Activated CD8-positive, alpha-beta memory T cell treated with anti-CD3 and anti-CD28 coated beads for 36 hours (primary cell): ENCODE results near the gene CEP85. TPM values are rescaled to one million over a fixed set of nuclear protein-coding genes. Genes with fewer than 3 reads are reported as not detected.

Experiments used
- CTCF ChIA-PET: fragments of 350-600 bp; sonication (Branson Sonifier 250); formaldehyde crosslinking; loops from one replicate; lab custom pipeline; 2021; ENCODE audit warnings: antibody characterized with exemption; lab: Charles Lee
- POLR2A ChIA-PET: fragments of 350-600 bp; sonication (Branson Sonifier 250); formaldehyde crosslinking; loops from one replicate; lab custom pipeline; 2021; ENCODE audit warnings: antibody characterized with exemption; lab: Charles Lee
- total RNA-seq, 2 experiments: library from RNA; stranded (reverse); gene quantifications; one replicate each; pipeline ENCODE4 v1.2.3, GENCODE V29; 2021

Gene CEP85
- total RNA-seq, 2 experiments from 2014 or later, result 32.5 to 33.6 TPM

DNA sequence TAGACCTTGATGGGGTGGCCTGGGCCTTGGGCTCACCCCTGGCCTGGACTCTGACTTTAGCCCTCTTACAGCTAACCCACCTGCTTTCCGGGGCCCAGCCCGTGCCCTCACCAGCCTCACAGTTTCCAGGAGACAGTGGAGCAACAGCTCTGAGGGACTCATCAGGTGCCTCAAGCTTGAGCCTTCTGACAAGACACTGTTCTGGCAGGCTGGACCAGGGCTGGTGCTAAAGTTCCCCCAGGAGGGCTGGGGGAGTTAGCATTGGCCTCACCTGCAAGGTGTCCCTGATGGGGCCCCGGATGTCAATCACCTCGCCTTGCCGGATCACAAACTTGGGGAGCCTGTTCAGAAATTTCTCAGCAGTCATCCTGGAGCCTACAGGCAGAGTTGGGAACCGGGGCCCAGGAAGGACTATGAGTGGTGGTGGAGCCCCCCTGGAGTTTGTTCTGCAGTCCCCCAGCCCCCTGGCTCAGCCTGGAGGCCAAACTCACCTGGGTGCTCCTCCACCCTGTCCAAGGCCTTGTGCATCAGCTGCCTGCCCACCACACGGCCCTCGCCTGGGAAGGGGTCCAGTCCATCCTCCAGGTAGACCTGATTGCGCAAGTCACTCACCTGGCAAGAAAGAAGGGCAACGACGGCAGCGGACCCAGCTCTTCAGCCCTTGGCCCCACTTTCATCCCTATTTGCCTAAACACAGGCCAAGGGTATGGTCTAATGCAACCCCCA lies 50.0 kb downstream of the CEP85 start:
- CTCF ChIA-PET, result interaction anchor here (0.5 to 9.0 kb wide), 13 partner anchors 8 to 1086 kb away, joined by 3 to 141 read pairs (median 7); partner anchors contain the start of genes CD52, CEP85, UBXN11 and ZNF593
- POLR2A ChIA-PET, result interaction anchor here (0.9 to 5.8 kb wide), 2 partner anchors 8 to 35 kb away, joined by 3 to 57 read pairs; partner anchors contain the start of gene CD52

DNA sequence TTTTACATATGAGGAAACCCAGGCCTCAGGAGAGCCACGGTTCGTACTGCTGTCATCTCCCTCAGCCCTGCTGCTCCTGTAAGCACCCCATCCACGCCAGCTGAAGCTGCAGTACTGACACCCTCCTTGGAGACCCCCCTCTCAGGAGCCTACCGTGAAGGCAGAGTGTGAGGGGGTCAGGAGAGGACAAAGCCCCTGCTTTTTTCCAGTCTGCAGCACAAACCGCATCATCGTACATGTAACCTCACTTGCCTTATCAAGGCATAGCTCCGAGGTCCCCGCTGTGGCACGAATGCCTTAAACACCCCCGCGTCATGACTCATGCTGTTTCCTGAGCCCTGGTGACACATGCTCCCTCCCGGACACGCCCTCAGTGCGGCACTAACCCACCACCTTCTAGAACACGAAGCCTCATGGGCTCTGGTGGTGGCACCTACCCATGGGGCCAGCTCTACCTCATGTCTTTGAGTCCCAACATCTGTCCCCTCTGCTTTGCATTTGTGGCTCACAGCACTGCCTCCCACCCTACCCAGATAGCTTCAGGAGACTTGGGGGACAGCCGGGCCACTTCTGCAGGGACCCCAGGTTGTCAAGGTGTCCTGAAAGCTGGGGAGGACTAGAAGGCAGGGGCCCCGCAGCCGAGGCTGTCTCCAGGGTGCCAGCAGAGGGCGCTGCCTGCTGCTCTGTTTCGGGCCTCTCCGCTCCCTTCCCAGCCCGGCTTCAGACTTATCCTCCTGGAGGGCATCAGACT lies 50.8 kb downstream of the CEP85 start:
- ChIA-PET CTCF (interaction anchor here (0.5 to 9.0 kb wide), 15 partner anchors 9 to 1085 kb away, joined by 3 to 141 read pairs (median 6); partner anchors contain the start of genes CD52, CEP85, UBXN11 and ZNF593), POLR2A (interaction anchor here (0.6 to 5.8 kb wide), 4 partner anchors 8 to 1854 kb away, joined by 3 to 57 read pairs (median 4); partner anchors contain the start of gene CD52)

DNA sequence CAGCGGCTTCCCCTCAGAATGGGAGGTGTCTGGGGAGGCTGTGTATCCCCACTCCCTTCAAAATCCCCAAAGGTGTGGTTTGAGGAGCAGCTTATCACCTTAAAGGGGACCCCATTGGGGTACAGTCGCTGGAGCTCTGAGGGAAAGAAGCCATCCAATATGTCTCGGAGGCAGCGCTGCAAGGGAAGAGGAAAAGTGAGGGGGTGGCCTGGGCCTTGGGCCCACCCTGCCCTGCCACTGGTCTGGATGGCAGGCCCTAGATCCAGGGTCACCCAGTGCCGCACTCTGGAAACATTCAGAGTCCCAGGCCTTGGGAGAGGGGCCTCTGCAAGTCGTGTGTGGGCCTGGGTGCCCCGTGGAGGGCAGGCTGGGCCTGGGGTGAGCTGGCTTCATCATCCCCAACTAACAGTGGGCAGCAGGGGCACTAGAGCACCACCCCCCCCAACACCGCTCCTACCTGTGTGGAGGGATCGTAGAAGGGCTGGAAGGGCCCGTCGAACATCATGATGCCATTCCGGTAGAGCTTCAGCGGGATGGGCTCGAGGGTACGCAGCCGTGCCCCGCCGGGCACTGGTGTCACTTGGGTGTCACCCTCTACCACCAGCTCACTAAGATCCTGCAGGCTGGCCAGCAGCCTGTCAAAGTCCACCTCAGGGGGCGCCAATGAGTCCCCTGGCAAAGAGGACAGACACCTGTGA lies 51.5 kb downstream of the CEP85 start:
- ChIA-PET CTCF (interaction anchor here (1.0 to 9.0 kb wide), 13 partner anchors 9 to 132 kb away, joined by 3 to 141 read pairs (median 7); partner anchors contain the start of genes CD52, CEP85, UBXN11 and ZNF593), POLR2A (interaction anchor here (5.8 kb wide), 1 partner anchor 33 kb away, joined by 57 read pairs; the partner anchor contains the start of gene CD52)

DNA sequence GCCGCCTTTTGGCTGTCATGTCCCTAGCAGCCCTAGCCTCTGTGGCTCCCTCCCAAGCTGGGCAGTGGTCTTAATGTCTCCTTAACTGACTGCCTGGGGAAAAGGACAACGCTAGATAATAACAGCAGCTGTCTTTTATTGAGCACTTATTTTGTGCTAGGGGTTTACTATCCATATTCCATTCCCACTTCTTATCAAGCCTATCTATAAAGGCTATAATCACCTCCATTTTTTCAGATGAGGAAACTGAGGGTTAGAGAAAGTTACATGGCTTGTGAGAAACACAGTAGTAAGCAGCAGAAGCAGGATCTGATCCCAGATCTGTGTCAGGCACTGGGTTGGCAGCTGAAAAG lies 52.0 kb downstream of the CEP85 start:
- ChIA-PET POLR2A (interaction anchor here (5.8 kb wide), 1 partner anchor 33 kb away, joined by 57 read pairs; the partner anchor contains the start of gene CD52), CTCF (interaction anchor here (0.5 to 9.0 kb wide), 7 partner anchors 10 to 130 kb away, joined by 3 to 141 read pairs (median 7); partner anchors contain the start of genes CD52, CEP85 and UBXN11)

DNA sequence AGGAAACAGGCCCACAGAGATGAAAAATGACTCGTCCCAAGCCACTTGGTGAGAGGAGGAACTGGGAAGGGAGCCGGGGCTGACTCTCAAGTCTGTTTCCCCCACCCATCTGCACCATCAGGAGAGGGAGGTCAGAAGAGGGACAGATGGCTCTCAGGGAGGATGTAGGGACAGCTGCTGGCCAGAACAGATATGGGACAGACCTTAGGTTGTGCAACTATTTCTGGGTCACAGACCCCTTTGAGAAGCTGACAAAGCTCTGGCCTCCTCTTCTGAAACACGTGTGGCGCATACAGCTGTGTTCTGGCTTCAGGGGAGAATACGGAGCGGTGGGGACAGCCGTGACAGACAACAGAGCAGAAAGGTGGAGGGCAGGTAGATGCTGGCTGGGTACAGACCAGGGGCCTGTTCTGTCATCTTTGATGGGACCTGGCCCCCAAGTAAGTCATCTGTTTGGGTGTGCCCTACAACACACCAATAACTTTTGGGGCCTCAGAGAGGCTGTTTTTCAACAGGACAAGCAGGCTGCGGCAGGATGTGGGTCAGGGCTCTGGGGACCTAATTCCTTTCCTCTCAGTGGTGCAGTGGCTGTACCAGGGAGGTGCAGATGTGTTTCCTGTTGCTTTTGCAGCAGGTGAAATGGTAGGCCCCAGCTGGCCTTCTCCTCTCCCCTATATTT lies 53.2 kb downstream of the CEP85 start:
- ChIA-PET POLR2A (interaction anchor here (0.6 to 5.8 kb wide), 2 partner anchors 32 to 457 kb away, joined by 3 to 57 read pairs; partner anchors contain the start of gene CD52), CTCF (interaction anchor here (0.8 to 9.0 kb wide), 5 partner anchors 8 to 53 kb away, joined by 3 to 141 read pairs (median 18); partner anchors contain the start of genes CD52, CEP85 and SH3BGRL3)

DNA sequence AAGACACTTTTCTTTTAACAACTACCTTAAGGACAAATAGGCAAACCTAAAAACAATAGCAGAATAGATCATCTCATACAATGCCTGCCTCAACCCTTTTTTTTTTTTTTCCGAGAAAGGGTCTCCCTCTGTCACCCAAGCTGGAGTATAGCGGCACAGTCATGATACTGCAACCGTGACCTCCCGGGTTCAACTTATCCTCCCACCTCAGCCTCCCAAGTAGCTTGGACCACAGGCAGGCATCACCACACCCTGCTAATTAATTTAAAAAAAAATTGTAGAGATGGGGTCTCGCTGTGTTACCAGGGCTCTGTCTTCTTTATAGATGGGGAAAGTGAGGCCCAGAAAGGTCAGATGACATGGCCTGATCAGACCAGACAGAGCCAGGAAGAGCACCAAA lies 53.8 kb downstream of the CEP85 start:
- ChIA-PET CTCF (interaction anchor here (0.8 to 9.0 kb wide), 11 partner anchors 8 to 161 kb away, joined by 3 to 141 read pairs (median 8); partner anchors contain the start of genes CD52, CEP85 and SH3BGRL3), POLR2A (interaction anchor here (1.0 to 5.8 kb wide), 4 partner anchors 8 to 390 kb away, joined by 3 to 57 read pairs (median 18); partner anchors contain the start of genes CD52, SH3BGRL3 and UBXN11)

DNA sequence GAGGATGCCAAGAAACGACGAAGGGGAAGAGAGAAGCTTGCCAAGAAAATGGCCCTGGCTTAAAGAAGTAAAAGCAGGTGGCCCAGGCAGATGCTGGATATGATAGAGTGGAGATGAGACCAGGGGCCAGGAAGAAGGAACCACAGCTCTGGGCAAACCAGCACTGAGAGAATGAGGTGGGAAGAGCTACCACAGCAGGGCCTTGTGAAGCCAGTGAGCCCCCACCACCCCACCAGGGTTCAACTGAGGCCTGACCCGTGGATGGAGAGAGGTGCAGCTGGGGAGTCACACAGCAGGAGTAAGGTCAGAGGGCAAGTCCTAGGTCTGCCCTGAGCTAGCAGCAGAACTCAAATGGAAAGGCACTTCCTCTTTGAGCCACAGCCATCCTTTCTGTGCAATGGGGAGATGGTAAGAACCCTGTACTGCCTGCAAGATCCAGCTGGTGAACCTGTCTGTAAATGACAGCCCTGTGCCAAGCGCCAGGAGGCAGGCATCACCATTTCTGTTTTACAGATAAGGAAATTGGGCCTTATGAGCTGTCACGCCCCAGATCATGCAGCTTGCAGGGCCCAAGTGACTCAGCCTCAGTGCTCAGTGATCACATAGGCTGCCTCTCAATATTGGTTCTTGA lies 54.4 kb downstream of the CEP85 start:
- POLR2A ChIA-PET, result interaction anchor here (0.6 to 5.8 kb wide), 6 partner anchors 8 to 434 kb away, joined by 3 to 57 read pairs (median 10); partner anchors contain the start of genes CD52, SH3BGRL3 and UBXN11
- CTCF ChIA-PET, result interaction anchor here (0.8 to 9.0 kb wide), 16 partner anchors 9 to 212 kb away, joined by 3 to 141 read pairs (median 6); partner anchors contain the start of genes CD52, CEP85, SH3BGRL3 and ZNF593

DNA sequence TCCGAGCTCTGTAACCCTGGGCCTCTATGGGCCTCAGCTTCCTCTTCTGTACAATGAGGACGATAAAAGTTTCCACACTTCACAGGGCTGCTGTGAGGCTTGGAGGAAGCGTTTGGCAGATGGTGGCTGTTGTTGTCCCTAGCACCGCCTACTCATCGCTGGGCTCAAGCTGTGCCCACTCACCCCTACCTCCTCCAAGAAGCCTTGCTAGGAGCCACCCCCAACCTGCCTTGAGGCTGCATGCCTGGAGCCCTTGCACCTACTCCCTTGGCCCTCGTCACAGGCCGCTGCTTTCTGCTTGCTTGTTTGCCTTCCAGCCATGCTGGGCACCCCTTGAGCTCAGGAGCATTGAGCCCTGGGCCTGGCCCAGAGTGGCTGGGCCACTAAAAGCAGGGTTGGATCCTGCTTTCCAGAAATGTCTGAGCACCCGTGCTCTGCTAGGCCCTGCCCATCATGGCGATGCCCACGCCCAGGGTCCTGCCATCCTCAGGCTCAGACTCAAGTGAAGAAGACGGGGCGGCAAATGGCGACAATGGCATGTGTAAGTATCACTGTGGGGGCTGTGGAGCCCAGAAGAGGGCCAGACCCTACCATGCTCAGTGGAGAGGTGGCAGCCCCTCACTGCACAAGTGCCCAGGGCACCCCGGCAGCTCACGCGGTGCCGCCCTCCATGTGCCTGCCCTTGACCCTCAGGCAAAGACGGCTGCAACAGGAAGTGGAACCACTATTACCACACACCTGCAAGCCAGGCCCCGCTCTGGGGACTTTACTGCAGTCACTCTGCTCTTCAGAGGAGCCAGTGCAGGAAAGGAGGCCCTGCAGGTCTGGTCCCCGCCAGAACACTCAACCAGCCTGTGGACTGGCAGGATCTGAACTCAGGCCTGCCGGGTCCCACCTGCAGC lies 55.4 kb downstream of the CEP85 start:
- POLR2A ChIA-PET, result interaction anchor here (0.5 to 5.8 kb wide), 6 partner anchors 9 to 33 kb away, joined by 4 to 57 read pairs (median 10); partner anchors contain the start of genes CD52, SH3BGRL3 and UBXN11
- CTCF ChIA-PET, result interaction anchor here (0.6 to 9.0 kb wide), 17 partner anchors 9 to 211 kb away, joined by 3 to 141 read pairs (median 6); partner anchors contain the start of genes CD52, CEP85, SH3BGRL3 and ZNF593

DNA sequence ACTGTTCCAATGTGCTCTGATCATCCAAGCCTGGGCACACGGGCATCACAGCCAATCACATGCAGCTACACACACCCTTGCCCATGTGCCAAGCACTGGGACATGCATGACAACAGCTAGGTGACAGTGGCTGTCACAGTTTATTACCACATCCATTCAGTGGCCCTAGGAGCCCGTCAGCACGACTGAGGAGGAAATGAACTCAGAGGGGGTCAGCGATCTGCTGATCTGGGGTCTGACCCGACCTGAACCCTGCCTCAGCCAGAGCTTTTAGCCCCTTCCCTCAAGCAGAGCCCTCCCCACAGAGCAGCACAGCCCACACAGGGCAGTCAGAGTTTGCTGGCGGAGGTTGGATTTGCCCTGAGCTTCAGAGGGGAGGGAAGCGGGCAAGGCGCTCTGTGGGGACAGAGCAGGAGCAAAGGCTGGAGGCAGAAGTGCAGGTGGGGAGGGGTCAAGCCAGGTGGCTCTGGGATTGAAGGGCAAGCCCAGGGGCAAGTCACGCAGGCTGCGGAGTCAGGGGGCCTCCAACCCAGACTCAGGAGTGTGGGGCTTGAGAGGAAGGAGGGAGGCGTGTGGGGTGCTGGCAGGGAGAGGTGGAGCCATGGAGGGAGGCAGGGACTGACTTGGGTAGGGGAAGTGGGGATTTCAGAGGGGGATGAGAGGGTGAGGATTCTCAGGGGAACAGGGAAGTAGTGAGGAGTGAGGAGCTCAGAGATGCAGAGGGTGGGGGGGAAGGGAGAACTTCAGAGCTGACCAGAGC lies 56.3 kb downstream of the CEP85 start:
- CTCF ChIA-PET, result interaction anchor here (0.8 to 9.0 kb wide), 7 partner anchors 11 to 88 kb away, joined by 3 to 141 read pairs (median 7); partner anchors contain the start of genes CD52 and SH3BGRL3
- POLR2A ChIA-PET, result interaction anchor here (1.2 to 2.4 kb wide), 3 partner anchors 10 to 28 kb away, joined by 3 to 17 read pairs (median 5); partner anchors contain the start of genes CD52 and SH3BGRL3

DNA sequence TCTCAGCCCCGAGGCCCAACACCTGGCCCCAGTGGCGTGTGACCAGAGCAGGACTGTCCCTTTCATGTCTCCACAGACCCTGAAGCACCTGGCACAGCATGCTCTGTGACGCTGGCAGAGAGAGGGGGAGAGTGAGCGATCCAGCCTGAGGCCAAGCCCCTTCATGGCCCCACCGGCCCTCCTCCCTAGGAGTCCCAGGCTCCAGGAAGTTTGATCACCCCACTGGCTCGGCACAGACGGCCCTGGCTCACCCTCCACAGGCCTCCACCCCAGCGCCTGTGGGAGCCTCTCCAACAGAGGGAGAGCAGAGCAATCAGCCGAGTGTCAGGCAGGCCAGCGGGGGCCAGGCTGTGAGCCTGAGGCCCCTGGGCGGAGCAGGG lies 56.9 kb downstream of the CEP85 start:
- ChIA-PET POLR2A (interaction anchor here (1.2 to 1.5 kb wide), 2 partner anchors 11 to 27 kb away, joined by 3 to 5 read pairs; partner anchors contain the start of gene CD52), CTCF (interaction anchor here (0.8 to 9.0 kb wide), 5 partner anchors 10 to 56 kb away, joined by 3 to 141 read pairs (median 5); partner anchors contain the start of gene CD52)

DNA sequence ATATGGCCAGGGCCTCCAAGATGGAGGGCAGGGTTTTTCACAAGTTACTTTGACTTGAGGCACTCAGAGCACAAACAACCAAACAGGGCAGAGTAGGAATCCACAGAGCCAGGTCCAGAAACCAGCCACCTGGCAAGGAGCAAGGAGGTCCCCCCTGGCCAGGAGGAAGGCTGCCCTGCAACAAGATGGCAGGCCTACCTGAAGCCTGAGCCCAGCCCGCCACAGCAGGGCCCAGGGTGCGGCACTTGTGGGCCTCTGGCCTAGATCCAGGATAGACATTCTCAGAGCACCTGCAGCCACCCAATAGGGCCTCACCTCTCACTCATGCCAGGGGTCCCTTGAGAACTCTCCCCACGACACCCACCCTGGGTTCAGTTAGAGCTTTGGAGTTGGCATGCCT lies 57.4 kb downstream of the CEP85 start:
- POLR2A ChIA-PET, result interaction anchor here (1.5 kb wide), 1 partner anchor 11 kb away, joined by 3 read pairs; no protein-coding TSS in a partner anchor
- CTCF ChIA-PET, result interaction anchor here (1.0 to 9.0 kb wide), 3 partner anchors 10 to 57 kb away, joined by 3 to 141 read pairs (median 5); partner anchors contain the start of gene CD52

DNA sequence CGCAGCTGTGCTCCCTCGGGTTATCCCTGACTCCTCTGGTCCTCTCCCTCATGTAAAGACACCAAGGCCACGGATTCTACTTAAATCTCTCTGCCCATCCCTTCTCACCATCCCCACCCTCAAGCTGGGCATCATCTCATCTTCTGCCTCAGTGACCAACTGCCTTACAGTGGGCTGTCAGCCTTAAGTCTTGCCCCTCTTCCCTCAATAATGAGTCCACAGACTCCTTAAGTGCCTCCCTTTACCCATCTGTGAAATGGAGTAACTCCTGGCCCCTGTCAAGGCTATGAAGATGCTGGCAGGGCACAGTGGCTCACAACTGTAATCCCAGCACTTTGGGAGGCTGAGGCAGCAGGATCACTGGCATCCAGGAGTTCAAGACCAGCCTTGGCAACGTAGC lies 57.9 kb downstream of the CEP85 start:
- CTCF ChIA-PET, result interaction anchor here (1.6 kb wide), 1 partner anchor 25 kb away, joined by 6 read pairs; no protein-coding TSS in a partner anchor

DNA sequence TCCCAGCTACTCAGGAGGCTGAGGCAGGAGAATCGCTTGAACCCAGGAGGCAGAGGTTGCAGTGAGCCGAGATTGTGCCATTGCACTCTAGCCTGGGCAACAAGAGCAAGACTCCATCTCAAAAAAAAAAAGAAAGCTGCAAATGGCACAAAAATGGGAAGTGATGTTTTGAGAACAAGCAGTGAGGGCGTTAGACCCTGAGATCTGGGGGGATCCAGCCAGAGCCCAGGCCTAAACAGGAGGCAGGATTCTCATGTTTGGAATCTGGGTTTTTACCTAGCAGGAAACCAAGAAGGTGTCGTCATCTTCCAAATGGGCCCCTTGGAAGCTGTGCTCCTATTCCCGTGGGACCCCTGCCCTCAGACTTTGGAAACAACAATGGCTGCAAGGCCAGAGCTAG lies 58.7 kb downstream of the CEP85 start:
- ChIA-PET POLR2A (interaction anchor here (0.6 kb wide), 1 partner anchor 29 kb away, joined by 4 read pairs; no protein-coding TSS in a partner anchor), CTCF (interaction anchor here (0.6 to 1.6 kb wide), 2 partner anchors 24 to 427 kb away, joined by 3 to 6 read pairs; no protein-coding TSS in a partner anchor)

More for the DNA sequence above, 57.9 kb downstream of the CEP85 start:
- POLR2A ChIA-PET, result no interaction called here

DNA sequence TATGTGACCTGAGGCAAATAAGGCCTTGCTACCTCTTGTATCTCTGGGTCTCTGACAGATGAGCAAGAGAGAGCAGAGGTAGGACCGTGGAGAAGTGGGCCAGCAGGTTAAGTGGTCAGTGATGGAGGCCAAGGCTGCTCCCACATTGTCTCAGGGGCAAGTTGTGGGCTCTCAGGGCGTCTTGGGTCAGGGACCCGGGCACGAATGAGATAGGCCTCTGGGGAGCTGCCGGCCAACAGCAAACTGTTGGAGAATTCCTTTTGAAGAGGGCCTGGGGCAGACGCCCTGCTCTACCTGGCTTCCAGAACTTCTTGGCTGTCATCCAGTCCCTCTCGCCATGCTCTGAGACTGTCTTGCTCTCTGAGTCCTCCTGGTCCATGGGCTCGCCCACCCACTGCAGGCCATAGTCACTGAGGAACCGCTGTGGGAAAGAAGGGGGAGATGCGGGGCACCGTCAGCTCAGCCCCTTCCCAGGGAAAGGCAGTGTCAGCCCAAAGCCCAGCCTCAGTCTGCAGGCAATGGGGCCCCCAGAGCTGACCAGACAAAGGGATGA lies 60.0 kb downstream of the CEP85 start:
- POLR2A ChIA-PET, result no interaction called here
- CTCF ChIA-PET, result no interaction called here
